T-cell (primary cell): Measurements from ENCODE around the gene ATP2C1. TPM values are rescaled to one million over a fixed set of nuclear protein-coding genes. Genes with fewer than 3 reads are reported as not detected.

Source experiments
- ATAC-seq, 4 experiments: fragments of 200-7000 bp in 3 of 4; fragments of 150-1000 bp in 1 of 4; cut with Tn5 transposase; replicated peaks in 1 of 4; 1 replicate in 3 of 4; 2 replicates in 1 of 4; pipeline ENCODE4 v1.10.0; 2021; ENCODE audit warnings: moderate library complexity in 3 of 4, mild to moderate bottlenecking in 2 of 4, moderate number of reproducible peaks in 1 of 4
- CTCF ChIA-PET, 2 donors: fragments of 300-600 bp; sonication (Branson Sonifier 250); formaldehyde crosslinking; loops; one replicate each; lab custom pipeline; 2022; ENCODE audit warnings: antibody characterized with exemption in 2 of 2; lab: Charles Lee
- POLR2A ChIA-PET, 2 donors: fragments of 300-600 bp; sonication (Branson Sonifier 250); formaldehyde crosslinking; loops; one replicate each; lab custom pipeline; 2022; ENCODE audit warnings: antibody characterized with exemption in 2 of 2; lab: Charles Lee
- DNase-seq, 35 experiments: peaks; one replicate each; pipeline versions ENCODE4 v3.0.0 to v3.0.0-alpha.2; 2013 to 2023
- H3K27ac ChIP-seq: one replicate; pipeline ENCODE4 v1.5.1; 2013; ENCODE audit warnings: low read length
- H3K27me3 ChIP-seq, 2 experiments: replicated peaks in 1 of 2; 1 replicate in 1 of 2; 2 replicates in 1 of 2; pipeline versions ENCODE4 v1.6.1 to v1.7.0; 2013; ENCODE audit warnings: low read length in 1 of 2, mixed read lengths in 1 of 2; ENCODE audit not compliant: control insufficient read depth in 2 of 2, insufficient read depth in 2 of 2; ENCODE audit errors: extremely low read depth in 1 of 2
- H3K36me3 ChIP-seq, 2 donors: 1 replicate in 1 of 2; 2 replicates in 1 of 2; pipeline versions ENCODE4 v1.6.1 to v1.7.0; 2013; ENCODE audit warnings: low read length in 1 of 2; ENCODE audit not compliant: control insufficient read depth in 2 of 2, insufficient read depth in 1 of 2; ENCODE audit errors: extremely low read depth in 1 of 2
- H3K4me1 ChIP-seq, 2 experiments: 1 replicate in 1 of 2; 2 replicates in 1 of 2; pipeline versions ENCODE4 v1.6.1 to v1.7.0; 2013; ENCODE audit warnings: low read length in 2 of 2, mixed read lengths in 1 of 2; ENCODE audit not compliant: insufficient read depth in 2 of 2, control insufficient read depth in 1 of 2; ENCODE audit errors: extremely low read depth in 1 of 2
- H3K4me3 ChIP-seq, 2 donors: 1 replicate in 1 of 2; 2 replicates in 1 of 2; pipeline versions ENCODE4 v1.5.1 to v1.7.0; 2013; ENCODE audit warnings: mild to moderate bottlenecking in 2 of 2, low read length in 1 of 2, moderate library complexity in 1 of 2; ENCODE audit not compliant: control insufficient read depth in 1 of 2; ENCODE audit errors: extremely low read depth in 1 of 2
- H3K9me3 ChIP-seq: 2 replicates; pipeline ENCODE4 v1.7.0; 2013
- H3K27ac Mint-ChIP-seq, 2 donors: one replicate each; pipeline ENCODE4 v1.8.0; 2020 to 2021; ENCODE audit warnings: mild to moderate bottlenecking in 2 of 2, mixed read lengths in 2 of 2
- H3K27me3 Mint-ChIP-seq, 2 donors: one replicate each; pipeline ENCODE4 v1.8.0; 2021 to 2022; ENCODE audit warnings: mixed read lengths in 2 of 2
- H3K36me3 Mint-ChIP-seq: one replicate; pipeline ENCODE4 v1.8.0; 2021; ENCODE audit warnings: mixed read lengths
- H3K4me1 Mint-ChIP-seq, 3 donors: one replicate each; pipeline ENCODE4 v1.8.0; 2020 to 2022; ENCODE audit warnings: mixed read lengths in 3 of 3, mild to moderate bottlenecking in 1 of 3
- H3K4me3 Mint-ChIP-seq, 3 donors: one replicate each; pipeline ENCODE4 v1.8.0; 2020 to 2022; ENCODE audit warnings: mild to moderate bottlenecking in 3 of 3, mixed read lengths in 3 of 3, moderate library complexity in 3 of 3
- H3K9me3 Mint-ChIP-seq, 3 donors: one replicate each; pipeline ENCODE4 v1.8.0; 2020 to 2022; ENCODE audit warnings: mixed read lengths in 3 of 3
- WGBS: methylation state at CpG from one replicate; pipeline ENCODE4 v1.1.5; 2013; ENCODE audit warnings: missing lambda C conversion rate; ENCODE audit not compliant: insufficient coverage; 5-methylcytosine and 5-hydroxymethylcytosine counted together
- total RNA-seq, 35 experiments: library from RNA in 6 of 35; stranded (reverse) in 6 of 35; fragments of 120-200 nt in 1 of 35; gene quantifications; one replicate each; pipeline versions ENCODE4 v1.2.1 to v1.2.4 and lab custom pipeline; 2013 to 2026

Gene ATP2C1
- total RNA-seq, 5 donors from 2014 or later (not counting 1 experiment from before 2014, with no cell fraction given), result 36.4 to 60.1 (median 42.6) TPM

DNA sequence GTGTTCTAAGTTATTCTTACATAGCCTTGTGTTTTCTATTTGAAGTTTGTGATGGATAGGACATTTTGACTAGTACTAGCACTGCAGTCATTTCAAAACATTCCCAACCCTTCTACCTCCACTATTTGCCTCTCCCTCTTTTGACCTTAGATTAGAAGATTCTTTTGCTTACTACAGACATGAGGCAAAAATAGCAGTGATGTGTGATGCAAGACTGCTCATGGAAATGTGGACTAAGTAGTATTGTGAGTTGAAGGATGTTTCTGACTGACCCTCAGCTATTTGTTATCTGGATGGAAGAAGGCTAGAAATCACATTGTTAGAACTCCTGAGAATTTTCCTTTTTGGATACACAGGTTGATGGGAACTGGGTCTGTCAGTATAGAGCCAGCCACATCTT lies 45.9 kb downstream of the ATP2C1 start:
- Mint-ChIP-seq H3K4me1 (no peaks in the 10 kb centered on the region), H3K4me3 (no peak overlapping the region), H3K36me3 (peaks cover 51% of the 10 kb centered on the region), H3K27me3 (no peaks in the 10 kb centered on the region), H3K9me3 (no peaks in the 10 kb centered on the region), H3K27ac (no peak overlapping the region)
- CTCF ChIA-PET, result interaction anchor here in 1 of 2 donors (0.6 kb wide), 1 partner anchor 844 kb away, joined by 4 read pairs; no protein-coding TSS in a partner anchor
- Histone ChIP-seq H3K27me3 (no peaks in the 10 kb centered on the region), H3K9me3 (no peaks in the 10 kb centered on the region), H3K4me1 (no peaks in the 10 kb centered on the region), H3K27ac (no peak overlapping the region), H3K36me3 (peaks cover 9 to 33% of the 10 kb centered on the region in 2 donors), H3K4me3 (no peak overlapping the region)
- DNase-seq, result no peak
- POLR2A ChIA-PET, result no interaction called here
- ATAC-seq, result no peak

DNA sequence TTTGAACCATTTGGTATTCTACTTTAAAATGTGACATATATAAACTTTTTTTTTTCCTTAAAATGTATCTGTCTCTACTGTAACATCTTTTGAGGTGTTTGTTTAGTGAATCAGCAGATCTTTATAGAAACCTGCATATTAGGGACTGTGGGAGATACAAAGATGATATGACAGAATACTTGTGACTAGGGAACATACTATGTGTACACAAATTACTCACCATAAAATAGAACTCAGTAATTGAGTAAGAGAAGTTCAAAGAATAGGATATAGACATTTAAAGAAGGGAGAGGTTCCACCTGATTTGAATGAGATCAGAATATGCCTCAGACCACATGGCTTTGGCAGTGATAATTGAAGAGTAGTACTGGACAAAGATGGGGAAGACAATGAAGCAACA lies 47.9 kb downstream of the ATP2C1 start:
- Mint-ChIP-seq H3K4me3 (no peak overlapping the region), H3K4me1 (no peaks in the 10 kb centered on the region), H3K27ac (no peak overlapping the region), H3K36me3 (peaks cover 64% of the 10 kb centered on the region), H3K9me3 (no peaks in the 10 kb centered on the region), H3K27me3 (no peaks in the 10 kb centered on the region)
- Histone ChIP-seq H3K27ac (no peak overlapping the region), H3K4me1 (no peaks in the 10 kb centered on the region), H3K27me3 (no peaks in the 10 kb centered on the region), H3K4me3 (no peak overlapping the region), H3K36me3 (peaks cover 11 to 40% of the 10 kb centered on the region in 2 donors), H3K9me3 (no peaks in the 10 kb centered on the region)
- ChIA-PET POLR2A (no interaction called here), CTCF (no interaction called here)
- no peak for ATAC-seq
- no peak for DNase-seq

DNA sequence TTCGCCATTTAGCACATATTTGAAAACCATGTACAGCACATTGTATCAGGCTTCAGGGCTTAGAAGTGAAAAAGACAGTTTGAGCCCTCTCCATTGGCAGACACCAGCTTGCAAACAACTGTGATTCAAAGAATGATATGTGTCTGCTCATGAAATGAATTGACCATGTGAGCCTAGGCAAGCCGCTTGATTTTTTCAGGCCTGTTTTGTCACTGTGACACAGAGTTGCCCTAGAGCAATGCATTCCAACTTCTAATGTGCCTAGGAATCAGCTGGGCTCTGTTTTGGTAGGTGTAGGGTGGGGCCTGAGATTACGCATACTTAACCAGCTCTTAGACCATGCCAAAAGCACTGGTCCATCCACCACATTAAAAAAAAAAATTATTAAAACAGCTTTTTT lies 53.0 kb downstream of the ATP2C1 start:
- H3K27ac Mint-ChIP-seq, result no peak overlapping the region
- ChIA-PET CTCF (no interaction called here), POLR2A (interaction anchor here in 1 of 2 donors (0.7 kb wide), 1 partner anchor 18 kb away, joined by 4 read pairs; no protein-coding TSS in a partner anchor)
- ATAC-seq (no peak), DNase-seq (no peak)
- H3K9me3 ChIP-seq, result no peaks in the 10 kb centered on the region
- H3K36me3 ChIP-seq, result peaks cover 9 to 41% of the 10 kb centered on the region in 2 donors
- no peaks in the 10 kb centered on the region for H3K9me3 Mint-ChIP-seq
- H3K36me3 Mint-ChIP-seq, result peaks cover 65% of the 10 kb centered on the region
- no peaks in the 10 kb centered on the region for H3K4me1 ChIP-seq
- 100% methylated on average over 1 of the region's 3 CpGs for WGBS
- H3K27ac ChIP-seq, result no peak overlapping the region
- H3K4me3 Mint-ChIP-seq, result no peak overlapping the region
- no peaks in the 10 kb centered on the region for H3K27me3 ChIP-seq
- no peaks in the 10 kb centered on the region for H3K27me3 Mint-ChIP-seq
- no peaks in the 10 kb centered on the region for H3K4me1 Mint-ChIP-seq
- no peak overlapping the region for H3K4me3 ChIP-seq

DNA sequence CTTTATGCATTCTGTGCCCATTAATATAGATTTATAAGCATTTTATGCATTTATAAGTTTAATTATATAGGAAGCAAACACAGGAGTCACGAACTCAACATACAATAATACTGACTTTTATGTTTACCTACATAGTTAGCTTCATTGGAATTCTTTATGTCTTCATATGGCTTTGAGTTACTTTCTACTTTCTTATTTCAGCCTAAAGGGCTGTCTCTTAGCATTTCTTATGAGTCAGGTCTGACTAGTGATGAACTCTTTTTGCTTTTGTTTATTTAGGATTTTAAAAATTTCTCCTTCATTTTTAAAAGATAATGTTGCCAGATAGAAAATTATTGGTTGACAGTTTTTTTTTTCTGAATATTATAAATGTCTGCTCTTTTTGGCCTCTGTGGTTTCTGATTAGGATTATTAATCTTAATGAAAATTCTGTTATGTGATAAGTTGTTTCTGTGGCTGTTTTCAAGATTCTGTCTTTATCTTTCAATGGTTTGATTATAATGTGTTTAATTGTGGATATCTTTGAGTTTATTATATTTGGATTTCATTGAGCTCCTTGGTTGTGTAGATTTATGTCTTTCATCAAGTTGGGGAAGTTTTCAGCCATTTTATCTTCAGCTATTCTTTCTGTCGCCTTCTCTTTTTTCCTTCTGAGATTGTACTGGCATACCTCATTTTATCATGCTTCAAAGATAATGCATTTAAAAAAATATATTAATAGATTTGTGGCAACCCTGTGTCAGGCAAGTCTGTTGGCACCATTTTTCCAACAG lies 54.3 kb downstream of the ATP2C1 start:
- H3K9me3 ChIP-seq, result no peaks in the 10 kb centered on the region
- Mint-ChIP-seq H3K4me3 (no peak overlapping the region), H3K27ac (no peak overlapping the region), H3K36me3 (peaks cover 65% of the 10 kb centered on the region), H3K27me3 (no peaks in the 10 kb centered on the region), H3K4me1 (no peaks in the 10 kb centered on the region), H3K9me3 (no peaks in the 10 kb centered on the region)
- CTCF ChIA-PET, result no interaction called here
- DNase-seq, result no peak
- no peak for ATAC-seq
- no peaks in the 10 kb centered on the region for H3K4me1 ChIP-seq
- no peak overlapping the region for H3K4me3 ChIP-seq
- peaks cover 9 to 36% of the 10 kb centered on the region in 2 donors for H3K36me3 ChIP-seq
- no peaks in the 10 kb centered on the region for H3K27me3 ChIP-seq
- POLR2A ChIA-PET, result no interaction called here
- no CpG with 5 or more reads among the region's 2 CpGs for WGBS
- no peak overlapping the region for H3K27ac ChIP-seq

DNA sequence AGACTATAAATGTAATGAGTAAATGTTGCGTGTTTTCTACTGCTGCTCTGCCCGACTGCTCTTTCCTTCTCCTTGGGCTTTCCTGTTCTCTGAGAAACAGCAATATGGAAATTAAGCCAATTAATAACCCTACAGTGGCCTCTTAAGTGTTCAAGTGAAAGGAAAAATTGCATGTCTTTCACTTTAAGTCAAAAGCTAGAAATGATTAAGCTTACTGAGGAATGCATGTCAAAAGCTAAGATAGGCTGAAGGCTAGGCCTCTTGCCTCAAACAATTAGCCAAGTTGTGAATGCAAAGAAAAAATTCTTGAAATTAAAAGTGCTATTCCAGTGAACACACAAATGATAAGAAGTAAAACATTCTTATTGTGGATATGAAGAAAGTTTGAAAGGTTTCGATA lies 55.0 kb downstream of the ATP2C1 start:
- no peak for ATAC-seq
- no CpG with 5 or more reads among the region's 3 CpGs for WGBS
- no peak overlapping the region for H3K4me3 ChIP-seq
- peaks cover 7 to 34% of the 10 kb centered on the region in 2 donors for H3K36me3 ChIP-seq
- H3K4me1 ChIP-seq, result no peaks in the 10 kb centered on the region
- no peaks in the 10 kb centered on the region for H3K27me3 ChIP-seq
- ChIA-PET POLR2A (no interaction called here), CTCF (no interaction called here)
- no peak overlapping the region for H3K27ac ChIP-seq
- Mint-ChIP-seq H3K36me3 (peaks cover 66% of the 10 kb centered on the region), H3K27me3 (no peaks in the 10 kb centered on the region), H3K4me1 (no peaks in the 10 kb centered on the region), H3K27ac (no peak overlapping the region), H3K4me3 (no peak overlapping the region), H3K9me3 (no peaks in the 10 kb centered on the region)
- no peak for DNase-seq
- H3K9me3 ChIP-seq, result no peaks in the 10 kb centered on the region

DNA sequence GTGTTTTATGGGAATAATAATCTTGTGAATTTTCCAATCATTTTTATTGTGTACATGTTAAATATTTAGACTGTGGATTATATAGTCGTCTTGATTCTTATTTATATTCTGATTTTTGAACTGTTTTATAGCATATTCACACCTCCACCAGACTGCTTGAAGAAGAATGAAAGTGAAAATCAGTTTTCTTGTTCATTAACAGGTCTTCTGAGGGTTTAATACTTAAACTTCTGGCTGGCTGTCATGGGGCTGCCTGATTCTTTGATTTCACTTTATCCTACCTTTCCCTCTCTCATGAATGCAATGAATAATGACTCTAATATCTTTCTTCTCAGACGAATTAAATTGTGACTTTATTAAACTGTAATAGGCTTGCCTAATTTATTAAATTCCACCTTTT lies 56.2 kb downstream of the ATP2C1 start:
- Mint-ChIP-seq H3K4me3 (no peak overlapping the region), H3K36me3 (peaks cover 63% of the 10 kb centered on the region), H3K27me3 (no peaks in the 10 kb centered on the region), H3K27ac (no peak overlapping the region), H3K9me3 (no peaks in the 10 kb centered on the region), H3K4me1 (no peaks in the 10 kb centered on the region)
- H3K4me3 ChIP-seq, result no peak overlapping the region
- DNase-seq, result no peak
- H3K9me3 ChIP-seq, result no peaks in the 10 kb centered on the region
- no CpG with 5 or more reads among the region's 2 CpGs for WGBS
- no peak overlapping the region for H3K27ac ChIP-seq
- ChIA-PET POLR2A (no interaction called here), CTCF (no interaction called here)
- no peak for ATAC-seq
- peaks cover 3 to 31% of the 10 kb centered on the region in 2 donors for H3K36me3 ChIP-seq
- H3K4me1 ChIP-seq, result no peaks in the 10 kb centered on the region
- no peaks in the 10 kb centered on the region for H3K27me3 ChIP-seq
